HepG2 (cell line): Measurements from ENCODE around the gene MAST1. TPM values are rescaled to one million over a fixed set of nuclear protein-coding genes. Genes with fewer than 3 reads are reported as not detected.

Experiments
- CREB3 ChIP-seq: sonication (generic); formaldehyde crosslinking; IDR thresholded peaks from 2 replicates; pipeline ENCODE4 v1.5.0; 2020; ENCODE audit warnings: missing genetic modification reagents
- FOXC1 ChIP-seq: sonication (generic); formaldehyde crosslinking; IDR thresholded peaks from 2 replicates; pipeline ENCODE4 v1.8.0; 2022; ENCODE audit warnings: mild to moderate bottlenecking, missing genetic modification reagents, borderline replicate concordance
- GFI1 ChIP-seq: sonication (generic); formaldehyde crosslinking; IDR thresholded peaks from 2 replicates; pipeline ENCODE4 v1.5.0; 2020; ENCODE audit warnings: missing genetic modification reagents, mild to moderate bottlenecking, borderline replicate concordance
- MIER3 ChIP-seq: IDR thresholded peaks from 2 replicates; pipeline ENCODE4 v1.6.1; 2016; ENCODE audit warnings: missing compliant biosample characterization, borderline replicate concordance
- MTF2 ChIP-seq: sonication (generic); formaldehyde crosslinking; IDR thresholded peaks from 2 replicates; pipeline ENCODE4 v1.5.0; 2020; ENCODE audit warnings: missing genetic modification reagents, borderline replicate concordance
- PATZ1 ChIP-seq: sonication (generic); formaldehyde crosslinking; IDR thresholded peaks from 2 replicates; pipeline ENCODE4 v1.4.0; 2020; ENCODE audit warnings: missing genetic modification reagents
- PBX3 ChIP-seq: sonication (generic); formaldehyde crosslinking; IDR thresholded peaks from 2 replicates; pipeline ENCODE4 v1.8.1; 2023; ENCODE audit warnings: missing genetic modification reagents, inconsistent platforms, borderline replicate concordance
- PRDM15 ChIP-seq: sonication (generic); formaldehyde crosslinking; IDR thresholded peaks from 2 replicates; pipeline ENCODE4 v1.4.0; 2020; ENCODE audit warnings: missing genetic modification reagents
- SALL1 ChIP-seq: sonication (generic); formaldehyde crosslinking; IDR thresholded peaks from 2 replicates; pipeline ENCODE4 v1.8.0; 2022; ENCODE audit warnings: mild to moderate bottlenecking, missing genetic modification reagents
- SIN3A ChIP-seq: IDR thresholded peaks from 2 replicates; pipeline ENCODE4 v1.6.1; 2011; ENCODE audit warnings: low read depth, mild to moderate bottlenecking, control low read depth, low read length, borderline replicate concordance
- SMAD3 ChIP-seq: sonication (generic); formaldehyde crosslinking; IDR thresholded peaks from 2 replicates; pipeline ENCODE4 v1.4.0; 2020; ENCODE audit warnings: missing genetic modification reagents
- THRA ChIP-seq: sonication (generic); formaldehyde crosslinking; IDR thresholded peaks from 2 replicates; pipeline ENCODE4 v1.4.0; 2020; ENCODE audit warnings: missing genetic modification reagents, borderline replicate concordance
- ZFP82 ChIP-seq: sonication (generic); formaldehyde crosslinking; IDR thresholded peaks from 2 replicates; pipeline ENCODE4 v1.5.1; 2020; ENCODE audit warnings: mild to moderate bottlenecking, missing genetic modification reagents, borderline replicate concordance
- ZNF256 ChIP-seq: sonication (generic); formaldehyde crosslinking; conservative IDR thresholded peaks from 2 replicates; pipeline ENCODE4 v1.4.0; 2020; ENCODE audit warnings: missing genetic modification reagents
- ZNF468 ChIP-seq: sonication (generic); formaldehyde crosslinking; IDR thresholded peaks from 2 replicates; pipeline ENCODE4 v1.8.0; 2022; ENCODE audit warnings: mild to moderate bottlenecking, moderate library complexity, missing genetic modification reagents
- ZNF564 ChIP-seq: sonication (generic); formaldehyde crosslinking; IDR thresholded peaks from 2 replicates; pipeline ENCODE4 v1.8.1; 2023; ENCODE audit warnings: mild to moderate bottlenecking, missing genetic modification reagents
- ZNF784 ChIP-seq: sonication (generic); formaldehyde crosslinking; IDR thresholded peaks from 2 replicates; pipeline ENCODE4 v1.5.1; 2020; ENCODE audit warnings: missing genetic modification reagents, mild to moderate bottlenecking, borderline replicate concordance
- polyA plus RNA-seq, 8 experiments: library from polyadenylated mRNA; depleted of rRNA in 3 of 8; stranded (reverse) in 7 of 8; unstranded in 1 of 8; fragments of >200 nt; fragmentation: Illumina TruSeq in 4 of 8; extraction: Trizol in 4 of 8; gene quantifications; 2 replicates each; pipeline versions ENCODE4 v1.2.1 to v1.2.3, GENCODE V29; 2011 to 2016; ENCODE audit warnings: low read depth in 4 of 8, missing spikeins in 1 of 8, mixed read lengths in 1 of 8; ENCODE audit not compliant: insufficient read depth in 1 of 8
- total RNA-seq, 5 experiments: library from RNA; depleted of rRNA; stranded (reverse); fragments of >200 nt; fragmentation: Illumina TruSeq; extraction: Trizol; gene quantifications; 2 replicates each; pipeline ENCODE4 v1.2.3, GENCODE V29; 2016; ENCODE audit warnings: low read depth in 1 of 5

The MAST1 gene
- total and polyA plus RNA-seq, 2 of the 13 experiments (the other 11 are each of a cell fraction or from before 2014, with no cell fraction given), result 0.73 to 4.7 TPM

- 0 out of 2 replicates have a peak, but pooled peaks have one; percentile 34 for TF ChIP-seq SMAD3 (CRISPR knock-in tag)
- TF ChIP-seq PATZ1, result peak; percentile 57
- TF ChIP-seq MTF2 (CRISPR knock-in tag), result no peak
- TF ChIP-seq ZNF256 (CRISPR knock-in tag), result 0 out of 2 replicates have a peak, but pooled peaks have one; percentile 32
- TF ChIP-seq ZNF564 (CRISPR knock-in tag), result no peak
- TF ChIP-seq THRA, result peak; percentile 56; the same call in 1 of the 2 replicates
- TF ChIP-seq GFI1 (CRISPR knock-in tag), result peak; percentile 51; the same call in 1 of the 2 replicates
- TF ChIP-seq ZNF784 (CRISPR knock-in tag), result peak; percentile 97
- no peak for TF ChIP-seq ZNF468 (CRISPR knock-in tag)
- TF ChIP-seq SALL1 (CRISPR knock-in tag), result peak; percentile 75
- TF ChIP-seq CREB3 (CRISPR knock-in tag), result no peak
- TF ChIP-seq ZFP82 (CRISPR knock-in tag), result peak; percentile 62; the same call in 1 of the 2 replicates
- TF ChIP-seq SIN3A, result peak; percentile 82; the same call in 1 of the 2 replicates
- TF ChIP-seq MIER3 (CRISPR knock-in tag), result peak; percentile 69; the same call in 1 of the 2 replicates
- no peak; the same call in 1 of the 2 replicates for TF ChIP-seq FOXC1 (CRISPR knock-in tag)
- 0 out of 2 replicates have a peak, but pooled peaks have one; percentile 63 for TF ChIP-seq PRDM15
- TF ChIP-seq PBX3 (CRISPR knock-in tag), result no peak; the same call in 1 of the 2 replicates
These were observed 31.9 kb upstream of the MAST1 start, which contains the start of gene RNASEH2A (continued) for GRCh38 chr19:12806242-12807081.
